ENCODE results near the gene MAGEC1.

DNA sequence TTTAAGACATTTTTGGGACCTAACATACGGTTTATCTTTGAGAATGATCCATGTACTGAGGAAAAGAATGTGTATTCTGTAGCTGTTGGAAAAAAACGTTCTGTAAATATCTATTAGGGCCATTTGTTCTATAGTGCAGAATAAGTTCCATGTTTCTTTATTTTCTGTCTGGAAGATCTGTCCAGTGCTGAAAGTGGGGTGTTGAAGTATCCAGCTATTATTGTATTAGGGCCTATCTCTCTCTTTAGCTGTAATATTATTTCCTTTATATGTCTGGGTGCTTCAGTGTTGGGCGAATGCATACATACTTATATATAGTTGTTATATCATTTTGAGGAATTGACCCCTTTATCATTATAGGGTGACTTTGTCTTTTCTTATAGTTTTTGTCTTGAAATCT, 24.7 kb downstream of the MAGEC1 start:
- no peak for TF ChIP-seq CTCF (IDR thresholded peaks at IDR 0.05; ENCODE audit: low read depth, low read length)
- TF ChIP-seq EZH2phosphoT487 (IDR thresholded peaks at IDR 0.05; ENCODE audit: low read depth), result no peak
